Heart left ventricle (tissue), 16 donors: ENCODE data around the gene SLC9A9. TPM values are rescaled to one million over a fixed set of nuclear protein-coding genes. Genes with fewer than 3 reads are reported as not detected.

Experiments
- ATAC-seq, 4 donors: fragments of 200-7000 bp; cut with Tn5 transposase; one replicate each; pipeline ENCODE4 v1.9.1; 2020 to 2022; ENCODE audit warnings: moderate library complexity in 4 of 4, mild to moderate bottlenecking in 3 of 4, moderate number of reproducible peaks in 1 of 4
- DNase-seq, 5 donors: peaks; one replicate each; pipeline ENCODE4 v3.0.0-alpha.2; 2020
- H3K27ac ChIP-seq, 12 donors: fragments of 200-600 bp; sonication (generic) in 4 of 12; one replicate each; pipeline versions ENCODE4 v1.5.0 to v1.8.0; 2016 to 2022; ENCODE audit warnings: mild to moderate bottlenecking in 2 of 12
- H3K27me3 ChIP-seq, 9 donors: fragments of 200-600 bp; sonication (generic) in 2 of 9; one replicate each; pipeline versions ENCODE4 v1.5.1 to v1.8.0; 2016 to 2022; ENCODE audit warnings: mild to moderate bottlenecking in 3 of 9
- H3K36me3 ChIP-seq, 9 donors: fragments of 200-600 bp; sonication (generic) in 2 of 9; one replicate each; pipeline versions ENCODE4 v1.5.0 to v1.8.0; 2018 to 2022; ENCODE audit warnings: mild to moderate bottlenecking in 2 of 9
- H3K4me1 ChIP-seq, 12 donors: fragments of 200-600 bp; sonication (generic) in 4 of 12; one replicate each; pipeline versions ENCODE4 v1.5.0 to v1.8.0; 2016 to 2022; ENCODE audit warnings: mild to moderate bottlenecking in 3 of 12
- H3K4me3 ChIP-seq, 12 donors: fragments of 200-600 bp; sonication (generic) in 4 of 12; one replicate each; pipeline versions ENCODE4 v1.5.0 to v1.8.0; 2017 to 2022; ENCODE audit warnings: mild to moderate bottlenecking in 9 of 12, moderate library complexity in 4 of 12
- H3K9me3 ChIP-seq, 12 donors: fragments of 200-600 bp; sonication (generic) in 4 of 12; one replicate each; pipeline versions ENCODE4 v1.5.0 to v1.8.0; 2016 to 2022; ENCODE audit warnings: mild to moderate bottlenecking in 1 of 12
- POLR2A ChIP-seq, 2 donors: fragments of 450-650 bp; IDR thresholded peaks; one replicate each; pipeline ENCODE4 v1.6.1; 2017; ENCODE audit warnings: antibody characterized with exemption in 2 of 2, mild to moderate bottlenecking in 2 of 2, moderate library complexity in 2 of 2
- WGBS, 4 donors: extraction: QIAGEN DNeasy Blood & Tissue Kit in 2 of 4; methylation state at CpG; one replicate each; pipeline versions ENCODE4 v1.1.5 to v1.1.7; 2013 to 2018; 5-methylcytosine and 5-hydroxymethylcytosine counted together
- intact Hi-C, 10 donors: fragments of 100-400 bp; cut with DNase I; formaldehyde crosslinking; loops; one replicate each; pipeline versions ENCODE4 v1.11.1 to v1.14.2; 2022
- polyA plus RNA-seq, 2 donors: library from polyadenylated mRNA; stranded (reverse); fragments of 200-250 nt; gene quantifications; one replicate each; pipeline ENCODE4 v1.2.3, GENCODE V29; 2013
- total RNA-seq, 9 donors: library from RNA; depleted of rRNA in 2 of 9; stranded (reverse); fragments of >200 nt in 2 of 9; fragmentation: NEBNext Ultra II Directional in 3 of 9; extraction: Animal tissue kit (Norgen Biotek cat#: 25700) in 3 of 9; gene quantifications; one replicate each; pipeline versions ENCODE4 v1.1.0 to v1.2.4, GENCODE V29; 2016 to 2023
- TF ChIP-seq, protein P1 (sequence below), 12 donors: fragments of 200-600 bp; sonication (generic) in 4 of 12; IDR thresholded peaks; one replicate each; pipeline versions ENCODE4 v1.5.0 to v1.8.0; 2018 to 2022; ENCODE audit warnings: antibody characterized with exemption in 12 of 12, mild to moderate bottlenecking in 5 of 12
- donor health status: ischemic (EF 13 %, LVEDD 7.1; RV severe dilation, severe dysfunction).
- donor health status: healthy with polysubstance abuse.
- donor health status: DM: no; HTN: yes; CAD: no.
- donor health status: DM: no; HTN: no; CAD: no.
- donor health status: ischemic (EF 25% LVEDD 6.9; RV normal size, moderate dysfunction).
- donor health status: ischemic (EF 25% LVEDD 5.7; RV mildly dilated, moderate dysfunction).
- donor health status: healthy.
- donor health status: DM: yes; HTN: yes; CAD: no.
- donor health status: ischemic (EF 35%, LVEDD 5.7; RV mildly dilated, moderate dysfunction).
- donor health status: nonischemic (EF 11% LVEDD 7.7; RV severe dilation, severe dysfunction).
- donor health status: DM: yes; HTN: yes; CAD: no.
- donor health status: PGD.
- donor health status: ischemic (EF 29% LVEDD 5.4; RV normal size, mild dysfunction).
- donor health status: nonischemic (EF 23%, LVEDD 6.1; RV moderate dilation, normal function).

Gene SLC9A9
- total and polyA plus RNA-seq, 11 donors: 0.76 to 17.5 (median 3.3) TPM

DNA sequence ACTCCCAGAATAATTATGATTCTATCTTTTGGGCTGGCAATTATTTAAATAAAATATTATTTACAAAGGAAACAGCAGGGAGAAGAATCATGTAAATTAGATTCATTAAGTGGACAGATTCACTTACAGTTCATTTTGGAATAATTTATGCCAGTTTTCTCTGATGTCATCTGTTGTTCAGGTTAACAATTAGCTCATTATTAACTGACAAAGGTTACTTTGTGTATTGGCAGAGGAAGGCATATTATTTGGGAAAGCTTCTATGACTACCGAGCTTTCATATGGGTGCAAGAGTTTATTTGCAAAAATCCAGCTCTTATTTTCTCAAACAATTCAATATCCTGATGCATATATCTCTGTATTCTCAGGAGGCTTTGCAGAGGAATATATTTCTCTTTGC is 504.3 kb downstream of the SLC9A9 start:
- no peak for DNase-seq
- Histone ChIP-seq H3K27me3 (no peaks in the 10 kb centered on the region), H3K36me3 (no peaks in the 10 kb centered on the region), H3K4me3 (no peak overlapping the region), H3K9me3 (no peaks in the 10 kb centered on the region), H3K27ac (no peak overlapping the region), H3K4me1 (no peaks in the 10 kb centered on the region)
- TF ChIP-seq, protein P1, sequence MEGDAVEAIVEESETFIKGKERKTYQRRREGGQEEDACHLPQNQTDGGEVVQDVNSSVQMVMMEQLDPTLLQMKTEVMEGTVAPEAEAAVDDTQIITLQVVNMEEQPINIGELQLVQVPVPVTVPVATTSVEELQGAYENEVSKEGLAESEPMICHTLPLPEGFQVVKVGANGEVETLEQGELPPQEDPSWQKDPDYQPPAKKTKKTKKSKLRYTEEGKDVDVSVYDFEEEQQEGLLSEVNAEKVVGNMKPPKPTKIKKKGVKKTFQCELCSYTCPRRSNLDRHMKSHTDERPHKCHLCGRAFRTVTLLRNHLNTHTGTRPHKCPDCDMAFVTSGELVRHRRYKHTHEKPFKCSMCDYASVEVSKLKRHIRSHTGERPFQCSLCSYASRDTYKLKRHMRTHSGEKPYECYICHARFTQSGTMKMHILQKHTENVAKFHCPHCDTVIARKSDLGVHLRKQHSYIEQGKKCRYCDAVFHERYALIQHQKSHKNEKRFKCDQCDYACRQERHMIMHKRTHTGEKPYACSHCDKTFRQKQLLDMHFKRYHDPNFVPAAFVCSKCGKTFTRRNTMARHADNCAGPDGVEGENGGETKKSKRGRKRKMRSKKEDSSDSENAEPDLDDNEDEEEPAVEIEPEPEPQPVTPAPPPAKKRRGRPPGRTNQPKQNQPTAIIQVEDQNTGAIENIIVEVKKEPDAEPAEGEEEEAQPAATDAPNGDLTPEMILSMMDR (IDR thresholded peaks at IDR 0.05): no peak
- TF ChIP-seq POLR2A (IDR thresholded peaks at IDR 0.05): no peak
- intact Hi-C loops: no loop called here
- WGBS, 4 donors: 81 to 89% (median 85%) methylated on average over 1 of the region's 1 CpG
- no peak for ATAC-seq

DNA sequence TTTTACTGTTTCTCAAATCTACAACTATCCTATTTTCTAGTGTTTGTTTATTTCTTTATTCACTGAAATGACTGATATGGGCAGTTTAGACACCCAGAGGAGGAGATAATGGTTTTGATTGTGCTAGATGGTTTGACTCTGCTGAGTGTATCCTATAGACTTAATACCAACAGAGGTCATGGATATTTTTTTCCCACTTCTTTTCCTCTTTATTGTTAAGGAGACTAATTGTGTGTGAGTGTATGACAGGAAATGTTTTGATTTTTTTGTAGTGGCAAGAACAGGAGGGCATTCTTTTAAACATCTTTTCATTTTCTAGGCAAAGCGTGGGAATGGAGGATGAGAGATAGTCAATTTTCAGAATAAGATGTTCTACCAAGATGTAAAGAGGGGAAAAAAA is 505.2 kb downstream of the SLC9A9 start:
- no peaks in the 10 kb centered on the region for H3K9me3 ChIP-seq
- no peak overlapping the region for H3K4me3 ChIP-seq
- H3K27me3 ChIP-seq: no peaks in the 10 kb centered on the region
- DNase-seq: no peak
- H3K27ac ChIP-seq: no peak overlapping the region
- intact Hi-C loops: no loop called here
- ATAC-seq: no peak
- TF ChIP-seq, protein P1 (IDR thresholded peaks at IDR 0.05): no peak
- no peak for TF ChIP-seq POLR2A (IDR thresholded peaks at IDR 0.05)
- H3K4me1 ChIP-seq: no peaks in the 10 kb centered on the region
- no peaks in the 10 kb centered on the region for H3K36me3 ChIP-seq
- WGBS, 4 donors: 80 to 93% (median 86%) methylated on average over 1 of the region's 1 CpG

DNA sequence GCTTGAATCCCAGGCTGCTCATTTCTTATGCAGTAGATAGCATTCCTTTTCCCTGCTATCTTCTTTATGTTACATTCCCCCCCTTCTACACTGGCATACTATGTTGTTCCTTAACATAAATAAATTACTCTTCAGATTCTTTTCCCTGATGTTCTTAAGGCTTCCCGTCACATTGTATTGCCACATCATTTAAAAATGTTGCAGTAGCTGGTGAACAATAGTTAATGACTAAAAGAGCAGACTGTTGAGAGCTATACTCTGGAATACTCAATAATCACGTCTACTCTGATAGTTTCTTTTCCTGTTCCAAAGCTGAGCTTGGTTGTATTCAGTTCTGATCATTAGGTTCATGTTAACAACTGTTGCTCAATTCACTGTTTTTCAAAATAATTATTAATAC is 508.8 kb downstream of the SLC9A9 start:
- Histone ChIP-seq H3K36me3 (no peaks in the 10 kb centered on the region), H3K27ac (no peak overlapping the region), H3K27me3 (no peaks in the 10 kb centered on the region), H3K4me3 (no peak overlapping the region), H3K9me3 (peaks cover 0 to 9% (median 4%) of the 10 kb centered on the region in 12 donors), H3K4me1 (peaks cover 0 to 8% (median 0%) of the 10 kb centered on the region in 12 donors)
- TF ChIP-seq POLR2A (IDR thresholded peaks at IDR 0.05): no peak
- TF ChIP-seq, protein P1 (IDR thresholded peaks at IDR 0.05): no peak
- DNase-seq: no peak
- 82 to 86% (median 84%) methylated on average over 2 of the region's 2 CpGs for WGBS, 4 donors
- ATAC-seq: no peak
- intact Hi-C loops: no loop called here

DNA sequence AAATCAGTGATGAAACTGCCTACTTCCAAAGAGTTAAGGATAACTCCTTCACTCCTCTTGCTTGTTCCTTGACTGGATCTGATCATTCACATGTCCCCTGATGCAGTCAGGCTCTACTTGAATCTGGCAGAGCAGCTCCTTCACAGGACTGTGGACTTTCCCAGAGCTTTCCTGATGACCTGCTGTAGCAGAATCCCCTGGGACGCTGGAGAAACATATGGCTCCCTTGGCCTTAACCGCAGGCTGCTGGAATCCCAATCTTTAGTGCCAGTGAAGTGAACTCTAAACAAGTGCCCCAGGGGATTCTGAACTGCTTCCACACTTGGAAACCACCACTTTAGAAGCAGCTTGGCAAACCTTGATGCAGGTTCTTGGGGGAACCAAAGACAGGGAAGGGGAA is 510.9 kb downstream of the SLC9A9 start:
- no peak overlapping the region for H3K4me3 ChIP-seq
- no peak for TF ChIP-seq POLR2A (IDR thresholded peaks at IDR 0.05)
- TF ChIP-seq, protein P1 (IDR thresholded peaks at IDR 0.05): no peak
- peaks cover 0 to 9% (median 4%) of the 10 kb centered on the region in 12 donors for H3K9me3 ChIP-seq
- no peak overlapping the region for H3K27ac ChIP-seq
- WGBS, 4 donors: 45 to 74% (median 59%) methylated on average over 2 of the region's 2 CpGs
- peaks cover 0 to 8% (median 0%) of the 10 kb centered on the region in 12 donors for H3K4me1 ChIP-seq
- ATAC-seq (peak in 1 of 4 donors; percentile 28), DNase-seq (no peak)
- no peaks in the 10 kb centered on the region for H3K36me3 ChIP-seq
- H3K27me3 ChIP-seq: no peaks in the 10 kb centered on the region
- intact Hi-C loops: no loop called here
